OCI-LY3 (cell line): ENCODE data around the gene PKP3.
"Not testable (repeated sequence)": the region's sequence is repeated elsewhere in the genome, so short reads cannot be mapped to it uniquely, and the experiment has no call there.

ENCODE experiments used
- H2AFZ ChIP-seq: fragments of 200-600, 300-600 bp; shearing (Covaris generic); 2 replicates; pipeline ENCODE4 v1.6.0; 2014; ENCODE audit warnings: antibody characterized with exemption, low read depth, low read length
- H3K27ac ChIP-seq: fragments of 200-600, 300-600 bp; sonication (generic); 2 replicates; pipeline ENCODE4 v1.5.1; 2014; ENCODE audit warnings: mild to moderate bottlenecking, low read length, moderate library complexity, mixed read lengths
- H3K27me3 ChIP-seq: fragments of 200-600, 300-600 bp; sonication (generic); 2 replicates; pipeline ENCODE4 v1.6.1; 2014; ENCODE audit warnings: low read depth, low read length, mixed read lengths
- H3K36me3 ChIP-seq: fragments of 200-600, 300-600 bp; sonication (generic); replicated peaks from 2 replicates; pipeline ENCODE3; 2014; ENCODE audit warnings: low read depth, low read length, mixed read lengths
- H3K4me1 ChIP-seq: fragments of 300-600, 200-600 bp; sonication (generic); 2 replicates; pipeline ENCODE4 v1.6.1; 2014; ENCODE audit warnings: low read length, mixed read lengths
- H3K4me2 ChIP-seq: fragments of 200-600, 300-600 bp; sonication (generic); 2 replicates; pipeline ENCODE4 v1.6.1; 2014; ENCODE audit warnings: low read length, mixed read lengths
- H3K4me3 ChIP-seq: fragments of 300-600, 200-600 bp; sonication (generic); 2 replicates; pipeline ENCODE4 v1.5.1; 2014; ENCODE audit warnings: antibody characterized with exemption, mild to moderate bottlenecking, low read length, moderate library complexity
- H3K79me2 ChIP-seq: fragments of 300-600, 200-600 bp; shearing (Covaris generic); 2 replicates; pipeline ENCODE4 v1.6.1; 2014; ENCODE audit warnings: mild to moderate bottlenecking, low read length, mixed read lengths
- H3K9ac ChIP-seq: fragments of 300-600, 200-600 bp; shearing (Covaris generic); 2 replicates; pipeline ENCODE4 v1.6.0; 2014; ENCODE audit warnings: mild to moderate bottlenecking, low read length, moderate library complexity
- H3K9me3 ChIP-seq: fragments of 200-600, 300-600 bp; shearing (Covaris generic); 2 replicates; pipeline ENCODE4 v1.6.1; 2014; ENCODE audit warnings: low read length, mixed read lengths; ENCODE audit not compliant: insufficient read depth
- H4K20me1 ChIP-seq: fragments of 200-600, 300-600 bp; sonication (generic); 2 replicates; pipeline ENCODE4 v1.6.1; 2016; ENCODE audit warnings: low read length, mixed read lengths; ENCODE audit not compliant: insufficient read depth
- EZH2phosphoT487 ChIP-seq: fragments of 200-600 bp; shearing (Covaris generic); IDR thresholded peaks from 2 replicates; pipeline ENCODE4 v1.6.1; 2018; ENCODE audit warnings: antibody characterized with exemption, mixed run types, low read depth
- TF ChIP-seq, protein P1 (sequence below): fragments of 200-600, 300-600 bp; sonication (generic); IDR thresholded peaks from 2 replicates; pipeline ENCODE4 v1.5.1; 2014; ENCODE audit warnings: antibody characterized with exemption, low read length, low read depth

Gene PKP3

DNA sequence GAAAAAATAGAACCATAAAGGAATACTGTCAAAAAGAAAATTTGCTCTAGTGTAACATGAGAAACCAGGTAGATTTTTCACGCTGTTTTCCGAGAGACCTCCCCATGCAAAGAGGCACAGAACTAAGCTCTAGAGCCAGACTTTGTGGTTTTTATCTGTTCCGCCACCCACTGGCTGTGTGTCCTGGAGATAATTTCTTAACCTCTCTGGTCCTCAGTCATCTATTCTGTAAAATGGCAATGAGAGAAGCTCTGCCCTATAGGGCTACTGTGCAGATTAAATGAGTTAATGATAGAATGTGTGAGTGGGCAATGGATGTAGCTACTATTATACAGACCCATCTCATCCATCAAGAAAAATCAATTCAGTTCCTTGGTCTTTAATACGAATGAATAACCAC is 30.2 kb downstream of the PKP3 start:
- H3K4me3 ChIP-seq = no peak overlapping the region
- H3K27ac ChIP-seq = no peak overlapping the region
- no peak for TF ChIP-seq EZH2phosphoT487
- TF ChIP-seq, protein P1, sequence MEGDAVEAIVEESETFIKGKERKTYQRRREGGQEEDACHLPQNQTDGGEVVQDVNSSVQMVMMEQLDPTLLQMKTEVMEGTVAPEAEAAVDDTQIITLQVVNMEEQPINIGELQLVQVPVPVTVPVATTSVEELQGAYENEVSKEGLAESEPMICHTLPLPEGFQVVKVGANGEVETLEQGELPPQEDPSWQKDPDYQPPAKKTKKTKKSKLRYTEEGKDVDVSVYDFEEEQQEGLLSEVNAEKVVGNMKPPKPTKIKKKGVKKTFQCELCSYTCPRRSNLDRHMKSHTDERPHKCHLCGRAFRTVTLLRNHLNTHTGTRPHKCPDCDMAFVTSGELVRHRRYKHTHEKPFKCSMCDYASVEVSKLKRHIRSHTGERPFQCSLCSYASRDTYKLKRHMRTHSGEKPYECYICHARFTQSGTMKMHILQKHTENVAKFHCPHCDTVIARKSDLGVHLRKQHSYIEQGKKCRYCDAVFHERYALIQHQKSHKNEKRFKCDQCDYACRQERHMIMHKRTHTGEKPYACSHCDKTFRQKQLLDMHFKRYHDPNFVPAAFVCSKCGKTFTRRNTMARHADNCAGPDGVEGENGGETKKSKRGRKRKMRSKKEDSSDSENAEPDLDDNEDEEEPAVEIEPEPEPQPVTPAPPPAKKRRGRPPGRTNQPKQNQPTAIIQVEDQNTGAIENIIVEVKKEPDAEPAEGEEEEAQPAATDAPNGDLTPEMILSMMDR = no peak
- H3K4me2 ChIP-seq = no peak overlapping the region
- H3K9ac ChIP-seq = no peak overlapping the region
- H4K20me1 ChIP-seq = no peaks in the 10 kb centered on the region
- no peaks in the 10 kb centered on the region for H3K4me1 ChIP-seq
- no peaks in the 10 kb centered on the region for H3K27me3 ChIP-seq
- no peaks in the 10 kb centered on the region for H3K79me2 ChIP-seq
- peaks cover 2% of the 10 kb centered on the region for H3K36me3 ChIP-seq
- no peak overlapping the region for H2AFZ ChIP-seq
- H3K9me3 ChIP-seq = no peaks in the 10 kb centered on the region

DNA sequence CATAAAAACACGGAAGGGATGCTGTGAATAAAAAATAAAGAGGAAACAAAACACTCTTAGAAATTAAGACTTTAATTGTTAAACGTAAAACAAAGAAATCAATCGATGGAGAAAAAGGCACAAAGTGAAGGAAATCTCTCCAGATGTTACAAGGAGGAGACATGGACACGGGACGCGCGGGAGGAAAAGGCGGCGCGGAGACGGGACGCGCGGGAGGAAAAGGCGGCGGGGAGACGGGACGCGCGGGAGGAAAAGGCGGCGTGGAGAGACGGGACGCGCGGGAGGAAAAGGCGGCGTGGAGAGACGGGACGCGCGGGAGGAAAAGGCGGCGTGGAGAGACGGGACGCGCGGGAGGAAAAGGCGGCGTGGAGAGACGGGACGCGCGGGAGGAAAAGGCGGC is 30.8 kb downstream of the PKP3 start:
- H3K27ac ChIP-seq, H3K4me2 ChIP-seq, H4K20me1 ChIP-seq, H3K79me2 ChIP-seq, H3K36me3 ChIP-seq, H3K9ac ChIP-seq, H3K4me1 ChIP-seq, H2AFZ ChIP-seq, H3K27me3 ChIP-seq, H3K9me3 ChIP-seq, H3K4me3 ChIP-seq: not testable (repeated sequence)

DNA sequence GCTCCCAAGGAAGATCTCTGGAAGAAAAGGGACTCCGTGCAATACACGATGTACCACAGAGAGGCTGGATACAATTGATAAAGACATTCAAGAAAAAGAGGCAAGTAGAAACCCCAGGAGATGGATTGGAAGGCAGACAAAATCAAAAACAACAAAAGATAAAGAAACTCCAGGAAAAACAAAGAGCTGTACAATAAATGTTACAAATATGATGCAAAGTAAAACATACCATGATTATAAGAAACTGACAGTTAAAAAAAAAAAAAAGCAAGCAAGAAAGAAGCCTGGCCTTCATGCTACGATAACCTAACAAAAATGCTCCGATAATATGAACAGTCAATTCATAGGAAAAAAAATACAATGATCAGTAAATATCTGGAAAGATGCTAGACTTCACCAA is 31.3 kb downstream of the PKP3 start:
- Histone ChIP-seq H3K27ac (no peak overlapping the region), H3K27me3 (no peaks in the 10 kb centered on the region), H3K79me2 (no peaks in the 10 kb centered on the region), H3K4me2 (no peak overlapping the region), H3K36me3 (peaks cover 2% of the 10 kb centered on the region), H3K4me3 (no peak overlapping the region), H3K9ac (no peak overlapping the region), H3K4me1 (no peaks in the 10 kb centered on the region), H3K9me3 (no peaks in the 10 kb centered on the region), H4K20me1 (no peaks in the 10 kb centered on the region), H2AFZ (no peak overlapping the region)
- TF ChIP-seq, protein P1 = no peak
- no peak for TF ChIP-seq EZH2phosphoT487

DNA sequence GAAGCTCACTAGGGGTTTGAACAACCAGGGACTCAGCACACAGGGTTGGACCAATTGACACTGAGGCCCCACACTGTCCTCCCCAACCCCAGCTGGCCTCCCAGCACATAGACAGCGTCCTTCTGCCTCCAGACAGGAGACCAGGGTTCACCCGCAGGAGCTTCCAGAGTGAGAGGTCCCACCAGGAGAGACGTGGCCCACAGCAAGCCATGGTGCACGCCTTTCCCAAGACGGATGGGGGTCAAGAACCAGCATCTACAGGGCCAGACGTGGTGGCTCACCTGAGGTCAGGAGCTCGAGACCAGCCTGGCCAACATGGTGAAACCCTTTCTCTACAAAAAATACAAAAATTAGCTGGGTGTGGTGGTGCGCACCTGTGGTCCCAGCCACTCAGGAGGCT is 32.8 kb downstream of the PKP3 start:
- Histone ChIP-seq H3K27me3 (no peaks in the 10 kb centered on the region), H3K4me1 (no peaks in the 10 kb centered on the region), H3K27ac (no peak overlapping the region), H3K9me3 (no peaks in the 10 kb centered on the region), H2AFZ (no peak overlapping the region), H3K4me2 (no peak overlapping the region), H3K9ac (no peak overlapping the region), H3K4me3 (no peak overlapping the region), H3K79me2 (no peaks in the 10 kb centered on the region), H4K20me1 (no peaks in the 10 kb centered on the region), H3K36me3 (peaks cover 2% of the 10 kb centered on the region)
- no peak for TF ChIP-seq EZH2phosphoT487
- TF ChIP-seq, protein P1 = no peak

DNA sequence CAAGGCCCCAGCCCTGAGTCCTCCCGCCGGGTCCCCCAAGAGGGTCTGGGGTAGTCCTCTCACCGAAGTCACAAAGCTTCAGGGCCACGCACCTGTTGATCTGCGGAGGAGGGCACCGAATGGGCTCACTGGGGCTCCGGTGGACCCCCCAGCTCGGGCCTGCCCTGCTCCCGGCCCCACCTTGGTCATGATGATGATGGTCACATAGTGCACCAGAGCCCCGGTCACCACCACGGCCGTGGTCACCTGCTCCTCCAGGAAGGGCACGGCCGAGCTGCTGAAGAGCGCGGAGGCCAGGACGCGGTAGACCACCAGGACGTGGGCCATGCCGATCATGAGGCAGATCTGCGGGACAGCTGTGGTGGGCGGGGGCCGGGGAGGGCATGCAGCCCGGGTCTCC is 34.3 kb downstream of the PKP3 start:
- H4K20me1 ChIP-seq = no peaks in the 10 kb centered on the region
- no peaks in the 10 kb centered on the region for H3K9me3 ChIP-seq
- H3K79me2 ChIP-seq = no peaks in the 10 kb centered on the region
- no peak overlapping the region for H2AFZ ChIP-seq
- no peaks in the 10 kb centered on the region for H3K4me1 ChIP-seq
- H3K27ac ChIP-seq = no peak overlapping the region
- peaks cover under 1% of the 10 kb centered on the region for H3K36me3 ChIP-seq
- TF ChIP-seq, protein P1 = no peak
- TF ChIP-seq EZH2phosphoT487 = no peak
- no peaks in the 10 kb centered on the region for H3K27me3 ChIP-seq
- no peak overlapping the region for H3K9ac ChIP-seq
- H3K4me2 ChIP-seq = no peak overlapping the region
- H3K4me3 ChIP-seq = no peak overlapping the region
